Astrocyte (in vitro differentiated cells and primary cell): ENCODE measurements around the gene TNFRSF1A. TPM values are rescaled to one million over a fixed set of nuclear protein-coding genes. Genes with fewer than 3 reads are reported as not detected.

Source experiments
- DNase-seq: peaks from one replicate; pipeline ENCODE4 v3.0.0-alpha.2; 2010; ENCODE audit warnings: low read depth
- FAIRE-seq: peaks from 2 replicates; lab custom pipeline; 2011; peaks lifted over from hg19 to GRCh38; lab: Jason Lieb, UNC
- H2AFZ ChIP-seq: 2 replicates; pipeline ENCODE4 v1.6.0; 2012; ENCODE audit warnings: low read depth, low read length, inconsistent platforms
- H3K27ac ChIP-seq: 2 replicates; pipeline ENCODE4 v1.5.1; 2011; ENCODE audit warnings: low read depth, low read length, inconsistent platforms
- H3K27me3 ChIP-seq: 2 replicates; pipeline ENCODE4 v1.6.0; 2011; ENCODE audit warnings: low read length, inconsistent platforms; ENCODE audit not compliant: insufficient read depth
- H3K36me3 ChIP-seq: 2 replicates; pipeline ENCODE4 v1.5.1; 2011; ENCODE audit warnings: low read length, inconsistent platforms; ENCODE audit not compliant: insufficient read depth
- H3K4me1 ChIP-seq: 2 replicates; pipeline ENCODE4 v1.5.1; 2011; ENCODE audit warnings: low read length, inconsistent platforms; ENCODE audit not compliant: insufficient read depth
- H3K4me2 ChIP-seq: 2 replicates; pipeline ENCODE4 v1.6.0; 2012; ENCODE audit warnings: low read length, inconsistent platforms
- H3K4me3 ChIP-seq: 2 replicates; pipeline ENCODE4 v1.5.1; 2011; ENCODE audit warnings: low read depth, mild to moderate bottlenecking, low read length, inconsistent platforms; ENCODE audit not compliant: insufficient read depth
- H3K79me2 ChIP-seq: 2 replicates; pipeline ENCODE4 v1.6.0; 2012; ENCODE audit warnings: mild to moderate bottlenecking, low read length, inconsistent platforms; ENCODE audit not compliant: insufficient read depth
- H3K9ac ChIP-seq: 2 replicates; pipeline ENCODE4 v1.6.0; 2012; ENCODE audit warnings: mild to moderate bottlenecking, low read length, inconsistent platforms
- H3K9me3 ChIP-seq: 2 replicates; pipeline ENCODE4 v1.5.1; 2012; ENCODE audit warnings: low read depth, mild to moderate bottlenecking, low read length, inconsistent platforms; ENCODE audit not compliant: insufficient read depth
- H4K20me1 ChIP-seq: 2 replicates; pipeline ENCODE4 v1.6.0; 2012; ENCODE audit warnings: low read length, inconsistent platforms; ENCODE audit not compliant: insufficient read depth
- H3K27ac Mint-ChIP-seq: one replicate; pipeline ENCODE4 v1.8.0; 2021; ENCODE audit warnings: mild to moderate bottlenecking, mixed read lengths; ENCODE audit not compliant: unreplicated experiment
- H3K27me3 Mint-ChIP-seq: one replicate; pipeline ENCODE4 v1.8.0; 2021; ENCODE audit warnings: low read depth, mixed read lengths; ENCODE audit not compliant: unreplicated experiment
- H3K36me3 Mint-ChIP-seq: one replicate; pipeline ENCODE4 v1.8.0; 2021; ENCODE audit warnings: low read depth, mixed read lengths; ENCODE audit not compliant: unreplicated experiment
- H3K4me1 Mint-ChIP-seq: one replicate; pipeline ENCODE4 v1.8.0; 2021; ENCODE audit warnings: low read depth, mixed read lengths; ENCODE audit not compliant: unreplicated experiment
- H3K4me3 Mint-ChIP-seq: one replicate; pipeline ENCODE4 v1.8.0; 2021; ENCODE audit warnings: mild to moderate bottlenecking, moderate library complexity, mixed read lengths; ENCODE audit not compliant: unreplicated experiment
- H3K9me3 Mint-ChIP-seq: one replicate; pipeline ENCODE4 v1.8.0; 2021; ENCODE audit warnings: mild to moderate bottlenecking, mixed read lengths; ENCODE audit not compliant: unreplicated experiment
- CTCF ChIP-seq: IDR thresholded peaks from 2 replicates; pipeline ENCODE4 v1.5.1; 2011; ENCODE audit warnings: low read depth, mild to moderate bottlenecking, inconsistent platforms, low read length, moderate library complexity; ENCODE audit not compliant: insufficient read depth
- EZH2 ChIP-seq: IDR thresholded peaks from 2 replicates; pipeline ENCODE4 v1.6.1; 2012; ENCODE audit warnings: mild to moderate bottlenecking, low read length, inconsistent platforms; ENCODE audit not compliant: insufficient read depth
- total RNA-seq: library from RNA; stranded (reverse); gene quantifications from 2 replicates; pipeline ENCODE4 v1.2.1, GENCODE V29; 2021

The TNFRSF1A gene
- total RNA-seq, 1 donor from 2014 or later: 118 TPM

GRCh38 chr12:6326316-6327228, 15.3 kb downstream of the TNFRSF1A start:
- H3K4me2 ChIP-seq: no peak overlapping the region
- H3K4me1 Mint-ChIP-seq: peaks cover 30% of the 10 kb centered on the region

GRCh38 chr12:6324936-6325750, 16.7 kb downstream of the TNFRSF1A start:
- peaks cover 13% of the 10 kb centered on the region for H3K36me3 ChIP-seq
- H3K36me3 Mint-ChIP-seq: peaks cover 19% of the 10 kb centered on the region
- H3K4me2 ChIP-seq: no peak overlapping the region
- peaks cover 32% of the 10 kb centered on the region for H3K4me1 Mint-ChIP-seq
- H3K27me3 ChIP-seq: no peaks in the 10 kb centered on the region
- peaks cover 2% of the 10 kb centered on the region for H3K79me2 ChIP-seq
- no peak overlapping the region for H3K27ac ChIP-seq
- no peak overlapping the region for H3K9ac ChIP-seq
- H2AFZ ChIP-seq: no peak overlapping the region
- DNase-seq: no peak
- no peak overlapping the region for H3K4me3 Mint-ChIP-seq
- H4K20me1 ChIP-seq: peaks cover 22% of the 10 kb centered on the region
- H3K4me1 ChIP-seq: peaks cover 19% of the 10 kb centered on the region
- no peaks in the 10 kb centered on the region for H3K27me3 Mint-ChIP-seq
- H3K9me3 ChIP-seq: no peaks in the 10 kb centered on the region
- no peak for TF ChIP-seq CTCF
- TF ChIP-seq EZH2: no peak
- no peaks in the 10 kb centered on the region for H3K9me3 Mint-ChIP-seq
- H3K27ac Mint-ChIP-seq: peak overlapping the region; percentile 87
- H3K4me3 ChIP-seq: no peak overlapping the region
- no peak for FAIRE-seq

More at GRCh38 chr12:6326316-6327228, 15.3 kb downstream of the TNFRSF1A start:
- H3K9me3 ChIP-seq: no peaks in the 10 kb centered on the region
- Mint-ChIP-seq H3K27me3 (no peaks in the 10 kb centered on the region), H3K4me3 (peak overlapping the region; percentile 24), H3K36me3 (peaks cover 21% of the 10 kb centered on the region), H3K27ac (peak overlapping the region; percentile 77), H3K9me3 (no peaks in the 10 kb centered on the region)
- FAIRE-seq (no peak), DNase-seq (no peak)
- peaks cover 35% of the 10 kb centered on the region for H4K20me1 ChIP-seq
- peaks cover 16% of the 10 kb centered on the region for H3K79me2 ChIP-seq
- no peak overlapping the region for H3K9ac ChIP-seq
- H2AFZ ChIP-seq: no peak overlapping the region
- H3K4me3 ChIP-seq: no peak overlapping the region
- H3K27ac ChIP-seq: no peak overlapping the region
- TF ChIP-seq CTCF (peak; percentile 17), EZH2 (no peak)
- no peaks in the 10 kb centered on the region for H3K27me3 ChIP-seq
- peaks cover 26% of the 10 kb centered on the region for H3K36me3 ChIP-seq
- peaks cover 19% of the 10 kb centered on the region for H3K4me1 ChIP-seq
